ENCODE results near the gene DNAJA2. TPM values are rescaled to one million over a fixed set of nuclear protein-coding genes. Genes with fewer than 3 reads are reported as not detected.
A peak's percentile ranks its signal among the peaks of the same experiment; 100 is the strongest.

Gene DNAJA2
- total and polyA plus RNA-seq, 2 of the 8 experiments (the other 6 are each of a cell fraction or from before 2014, with no cell fraction given): 9.4 to 93.8 TPM

DNA sequence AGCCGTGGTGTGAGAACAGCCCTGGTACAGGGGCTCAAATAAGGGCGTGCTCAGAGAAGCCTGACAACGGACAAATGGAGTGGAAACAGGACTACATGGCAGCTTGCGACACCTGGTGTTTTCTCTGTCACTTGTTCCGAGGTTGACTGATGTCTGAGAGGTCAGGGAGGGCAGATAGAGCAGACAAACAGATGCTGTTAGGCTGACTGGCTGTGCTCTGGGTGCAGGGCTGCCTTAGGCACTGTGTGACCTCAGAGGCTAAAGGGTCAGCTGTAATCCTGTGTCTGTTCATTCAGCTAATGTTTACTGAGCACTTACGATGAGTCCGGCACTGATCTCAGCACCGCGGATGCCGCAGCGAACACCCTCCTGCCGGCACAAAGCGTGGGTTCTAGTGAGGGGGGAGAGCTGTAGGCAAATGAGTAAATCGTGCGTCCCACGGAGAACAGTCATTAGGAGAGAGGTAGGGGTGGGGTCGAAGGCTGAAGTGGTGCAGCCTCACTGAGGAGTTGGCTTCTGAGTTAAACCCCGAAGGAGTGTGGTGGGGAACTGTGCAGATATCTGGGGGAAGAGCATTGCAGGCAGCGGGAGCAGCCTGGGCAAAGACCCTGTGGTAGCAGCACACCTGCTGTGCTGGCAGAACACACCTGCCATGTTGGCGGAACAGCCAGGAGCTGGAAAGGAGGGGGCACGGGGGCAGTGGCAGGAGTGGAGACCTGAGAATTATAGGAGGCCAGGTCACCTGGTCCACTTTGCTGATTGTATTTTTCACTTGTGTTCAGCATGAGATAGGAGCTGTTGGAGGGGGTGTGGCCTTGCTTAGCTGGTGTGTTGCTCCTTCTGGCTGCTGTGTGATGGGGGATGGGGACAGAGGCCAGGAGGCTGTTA lies 54.3 kb downstream of the DNAJA2 start:
- H3K27me3 ChIP-seq (replicated peaks in 1 of 4; ENCODE audit: control insufficient read depth in 3 of 4, extremely low read depth in 1 of 4, insufficient read depth in 3 of 4, low read length in 3 of 4): no peaks in the 10 kb centered on the region
- no peak overlapping the region for H3K14ac ChIP-seq (ENCODE audit: insufficient read length)
- H2BK15ac ChIP-seq (ENCODE audit: low read length): no peak overlapping the region
- no peak overlapping the region for H3K4me3 ChIP-seq (ENCODE audit: extremely low read depth in 1 of 4, insufficient read depth in 2 of 4, low read depth in 3 of 4, low read length in 4 of 4)
- peaks cover 2% of the 10 kb centered on the region for H3K79me1 ChIP-seq (ENCODE audit: low read depth, low read length)
- H3K27ac ChIP-seq (ENCODE audit: low read depth, low read length): no peak overlapping the region
- no peak overlapping the region for H2AFZ ChIP-seq (ENCODE audit: low read length)
- no peak overlapping the region for H4K91ac ChIP-seq (replicated peaks; ENCODE audit: insufficient read length, low read length)
- ChIA-PET POLR2A (ENCODE audit: partially characterized antibody) (interaction anchor here (1.2 to 18.9 kb wide), 4 partner anchors 9 to 67 kb away, joined by 3 to 321 read pairs (median 118); partner anchors contain the start of gene GPT2), CTCF (ENCODE audit: partially characterized antibody) (interaction anchor here (1.0 to 4.7 kb wide), 5 partner anchors 10 to 65 kb away, joined by 3 to 34 read pairs (median 15); no protein-coding TSS in a partner anchor)
- H3K23me2 ChIP-seq (ENCODE audit: low read depth, low read length): peaks cover 8% of the 10 kb centered on the region; the same call in 1 of the 2 replicates
- peaks cover 7 to 11% of the 10 kb centered on the region in 2 experiments for H4K20me1 ChIP-seq (replicated peaks in 1 of 2; ENCODE audit: control insufficient read depth in 1 of 2, insufficient read depth in 2 of 2, low read length in 2 of 2)
- H3K9ac ChIP-seq (replicated peaks in 1 of 4; ENCODE audit: extremely low read depth in 1 of 4, low read depth in 3 of 4, low read length in 3 of 4): no peak overlapping the region
- no peak overlapping the region for H4K5ac ChIP-seq (ENCODE audit: insufficient read length, low read depth, low read length)
- TF ChIP-seq POLR2AphosphoS5 (IDR thresholded peaks at IDR 0.05; ENCODE audit: low read depth, low read length): peak; percentile 19; the same call in 1 of the 2 replicates
- TF ChIP-seq SP2 (IDR thresholded peaks at IDR 0.05; ENCODE audit: low read length): no peak
- TF ChIP-seq GTF2F1 (IDR thresholded peaks at IDR 0.05; ENCODE audit: borderline replicate concordance, low read depth, low read length): no peak
- no peak for TF ChIP-seq NRF1 (IDR thresholded peaks at IDR 0.05; ENCODE audit: low read depth, low read length)
- H3K36me3 ChIP-seq (ENCODE audit: control insufficient read depth in 2 of 4, insufficient read depth in 4 of 4, low read length in 3 of 4): peaks cover 41 to 95% (median 77%) of the 10 kb centered on the region in 4 experiments
- H4K8ac ChIP-seq (ENCODE audit: extremely low read depth, insufficient read depth, low read length): no peak overlapping the region
- H3K23ac ChIP-seq (ENCODE audit: insufficient read length): no peak overlapping the region
- no peak overlapping the region for H3K56ac ChIP-seq (replicated peaks; ENCODE audit: insufficient read length, low read depth, low read length)
- H3K4me1 ChIP-seq (replicated peaks in 1 of 4; ENCODE audit: control insufficient read depth in 3 of 4, insufficient read depth in 4 of 4, low read length in 3 of 4): no peaks in the 10 kb centered on the region
- H2BK5ac ChIP-seq (ENCODE audit: low read depth, low read length): peak overlapping the region; percentile 0; the same call in 1 of the 2 replicates
- FAIRE-seq (no peak), DNase-seq (ENCODE audit: low read depth in 1 of 2, low spot score in 2 of 2) (no peak)
- H2BK12ac ChIP-seq (ENCODE audit: low read depth, low read length): no peak overlapping the region
- 96% methylated on average over 21 of the region's 21 CpGs; no CpG with 5 or more reads in 1 of the 2 experiments for WGBS, 2 experiments (ENCODE audit: extremely low coverage in 1 of 2, insufficient coverage in 1 of 2, insufficient read length in 1 of 2, insufficient replicate concordance in 2 of 2, low coverage in 1 of 2, low lambda C conversion rate in 2 of 2, missing lambda C conversion rate in 1 of 2)
- H3K9me3 ChIP-seq (ENCODE audit: insufficient read depth in 2 of 2, low read depth in 1 of 2, low read length in 1 of 2): no peaks in the 10 kb centered on the region
- H3K4me2 ChIP-seq (ENCODE audit: insufficient read depth in 1 of 2, low read depth in 2 of 2, low read length in 2 of 2): no peak overlapping the region
- H3K4ac ChIP-seq (replicated peaks; ENCODE audit: insufficient read length, low read depth, low read length): no peak overlapping the region
- no peak overlapping the region for H2AK5ac ChIP-seq (ENCODE audit: low read depth, low read length)
- H3K18ac ChIP-seq (ENCODE audit: extremely low read depth, low read length): no peak overlapping the region
- no peak overlapping the region for H2BK120ac ChIP-seq (replicated peaks; ENCODE audit: low read depth, low read length)
- no peak overlapping the region for H2BK20ac ChIP-seq (ENCODE audit: low read length)
- H3K79me2 ChIP-seq (ENCODE audit: control insufficient read depth in 1 of 2, insufficient read depth in 2 of 2, low read length in 2 of 2): no peaks in the 10 kb centered on the region

Data from H1 (cell line).